Nucleus accumbens (tissue), 56 donors: ENCODE data around the gene GPR34.

Experiments
- DNase-seq, 56 donors: peaks; one replicate each; lab custom pipeline; 2025; lab: John Stamatoyannopoulos, UW

Gene GPR34

DNA sequence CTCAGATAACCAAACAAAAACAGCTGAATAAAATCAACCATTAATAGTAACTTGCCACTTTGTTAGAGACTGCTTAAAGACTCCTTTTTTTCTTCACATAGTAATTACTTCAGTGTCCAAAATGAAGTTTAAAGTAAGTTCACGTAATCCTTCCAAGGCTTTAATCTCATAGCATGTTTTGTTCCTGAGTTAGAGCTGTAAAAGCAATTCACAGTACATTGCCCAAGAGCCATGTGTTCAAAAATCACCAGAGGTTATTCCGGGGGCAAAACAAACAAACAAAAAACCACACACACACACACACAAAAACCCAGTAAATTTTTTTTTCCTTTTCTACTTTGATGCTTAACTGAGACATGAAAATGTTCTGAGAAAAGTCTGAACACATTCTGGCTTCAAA lies 41.3 kb downstream of the GPR34 start:
- no peak for DNase-seq

DNA sequence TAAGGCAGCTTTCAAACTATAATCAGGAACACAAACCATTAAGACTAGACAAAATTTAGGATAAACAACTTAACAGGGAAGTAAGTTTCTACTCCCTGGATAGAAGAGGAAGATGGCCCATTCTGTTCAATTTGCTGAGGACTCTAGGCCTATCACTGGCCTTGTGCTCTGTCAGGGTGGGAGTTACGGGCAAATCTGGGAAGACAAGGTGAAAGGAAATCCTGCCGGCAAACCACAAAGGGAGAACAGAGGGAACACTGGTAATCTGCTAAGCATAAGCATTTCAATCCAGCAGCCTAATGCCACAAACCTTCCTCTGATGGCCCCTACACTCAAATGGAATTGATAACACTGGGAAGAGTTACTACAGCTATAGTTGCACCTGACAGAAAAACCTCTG lies 43.5 kb downstream of the GPR34 start:
- DNase-seq: no peak

DNA sequence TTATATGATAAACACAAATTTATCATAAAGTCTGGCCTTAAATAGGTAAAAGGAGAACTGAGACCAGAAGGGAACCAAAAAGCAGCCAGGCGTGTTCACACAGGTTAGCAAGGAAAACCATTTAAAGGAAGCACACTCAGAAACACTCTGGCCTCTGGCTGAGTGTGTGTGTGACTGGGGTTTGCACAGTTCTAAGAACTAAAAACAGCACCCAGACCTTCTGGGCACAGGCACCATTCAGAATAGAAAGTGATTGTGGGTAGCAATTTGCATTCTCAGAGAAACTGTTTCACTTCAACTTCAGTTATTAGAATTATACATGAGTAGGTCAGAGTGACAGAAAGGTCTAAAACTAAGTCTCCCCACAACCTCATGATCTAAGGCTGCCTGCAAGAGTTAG lies 45.2 kb downstream of the GPR34 start:
- no peak for DNase-seq

DNA sequence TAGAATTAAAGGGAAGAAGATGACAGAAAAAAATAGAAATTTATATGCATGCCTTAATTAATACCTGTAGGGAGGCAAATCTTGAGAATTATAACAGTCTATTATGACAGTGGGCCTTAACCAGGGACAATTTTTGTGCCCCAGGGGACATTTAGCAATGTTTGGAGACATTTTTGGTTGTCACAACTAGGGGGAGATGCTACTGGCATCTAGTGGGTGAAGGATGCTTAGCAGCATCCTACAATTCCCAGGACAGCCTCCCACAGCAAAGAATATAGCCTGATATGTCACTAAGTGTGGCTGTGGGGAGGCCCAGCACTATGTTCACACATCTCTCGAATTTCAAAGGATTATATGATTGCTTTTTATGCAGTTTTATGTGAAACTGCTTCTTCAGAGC lies 45.8 kb downstream of the GPR34 start:
- peak in 2 of 56 donors; percentile 0 to 1 for DNase-seq

- no peak for DNase-seq
Observed at GRCh38 chrX:41737065-41737464, 48.3 kb downstream of the GPR34 start.

DNA sequence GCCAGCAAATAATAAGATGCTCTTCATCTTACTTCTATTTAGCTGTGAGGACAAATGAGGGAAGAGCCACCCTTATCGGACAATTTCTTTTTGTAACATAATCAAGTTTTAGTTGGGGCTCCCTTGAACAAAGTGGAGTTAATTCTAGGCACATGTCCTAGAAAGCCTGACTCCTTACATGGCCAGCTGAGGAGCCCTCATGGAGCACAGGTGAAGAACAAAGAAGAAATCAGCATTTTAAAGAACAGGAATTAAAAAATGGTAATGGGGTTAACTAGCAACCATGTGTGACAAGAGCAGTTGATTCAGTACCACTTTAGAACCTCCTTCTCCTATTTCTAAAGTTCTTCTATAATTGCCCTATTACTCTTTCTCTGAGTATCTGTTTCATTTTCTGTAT lies 51.1 kb downstream of the GPR34 start:
- DNase-seq: no peak
